ENCODE results near the gene CIAO1.

CIAO1 gene

DNA sequence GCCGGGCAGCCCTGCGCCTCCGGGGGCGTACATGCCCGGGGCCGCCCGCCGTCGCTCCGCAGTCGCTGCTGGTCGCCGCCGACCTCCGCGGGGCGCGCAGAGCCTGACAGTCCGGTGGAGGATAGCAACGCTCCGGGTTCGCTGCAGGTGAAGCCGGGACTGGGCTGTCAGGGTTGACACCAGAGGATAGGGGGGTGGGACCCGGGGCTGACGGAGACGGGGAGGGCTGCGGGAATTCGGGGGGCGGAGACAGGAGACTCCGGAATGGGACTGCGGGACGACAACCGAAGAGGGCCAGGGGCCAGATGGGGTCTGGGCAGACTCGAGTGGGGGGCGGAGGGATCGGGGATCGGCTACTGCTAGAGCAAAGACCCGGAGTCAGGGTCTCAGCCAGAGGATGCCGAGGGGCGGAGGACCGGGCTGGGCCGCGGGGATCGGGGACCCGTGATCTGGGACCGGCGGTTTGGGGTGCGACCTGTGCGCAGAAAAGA lies 631 bp upstream of the CIAO1 start:
- TF ChIP-seq EZH2phosphoT487 (IDR thresholded peaks at IDR 0.05; ENCODE audit: borderline replicate concordance), result no peak
- TF ChIP-seq, protein P1, sequence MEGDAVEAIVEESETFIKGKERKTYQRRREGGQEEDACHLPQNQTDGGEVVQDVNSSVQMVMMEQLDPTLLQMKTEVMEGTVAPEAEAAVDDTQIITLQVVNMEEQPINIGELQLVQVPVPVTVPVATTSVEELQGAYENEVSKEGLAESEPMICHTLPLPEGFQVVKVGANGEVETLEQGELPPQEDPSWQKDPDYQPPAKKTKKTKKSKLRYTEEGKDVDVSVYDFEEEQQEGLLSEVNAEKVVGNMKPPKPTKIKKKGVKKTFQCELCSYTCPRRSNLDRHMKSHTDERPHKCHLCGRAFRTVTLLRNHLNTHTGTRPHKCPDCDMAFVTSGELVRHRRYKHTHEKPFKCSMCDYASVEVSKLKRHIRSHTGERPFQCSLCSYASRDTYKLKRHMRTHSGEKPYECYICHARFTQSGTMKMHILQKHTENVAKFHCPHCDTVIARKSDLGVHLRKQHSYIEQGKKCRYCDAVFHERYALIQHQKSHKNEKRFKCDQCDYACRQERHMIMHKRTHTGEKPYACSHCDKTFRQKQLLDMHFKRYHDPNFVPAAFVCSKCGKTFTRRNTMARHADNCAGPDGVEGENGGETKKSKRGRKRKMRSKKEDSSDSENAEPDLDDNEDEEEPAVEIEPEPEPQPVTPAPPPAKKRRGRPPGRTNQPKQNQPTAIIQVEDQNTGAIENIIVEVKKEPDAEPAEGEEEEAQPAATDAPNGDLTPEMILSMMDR (conservative IDR thresholded peaks at IDR 0.05; ENCODE audit: low read length), result no peak
- Histone ChIP-seq H4K20me1 (ENCODE audit: insufficient read depth, low read length, poor library complexity, severe bottlenecking) (peaks cover 57% of the 10 kb centered on the region), H3K27me3 (ENCODE audit: insufficient read depth, low read length, poor library complexity, severe bottlenecking) (no peaks in the 10 kb centered on the region), H3K9me3 (ENCODE audit: insufficient read depth, low read depth, low read length) (no peaks in the 10 kb centered on the region), H3F3A (ENCODE audit: low read depth) (no peaks in the 10 kb centered on the region), H2AFZ (ENCODE audit: low read length) (peak overlapping the region; percentile 93), H3K4me1 (ENCODE audit: insufficient read depth, low read length, poor library complexity, severe bottlenecking) (peaks cover 37% of the 10 kb centered on the region), H3K9ac (ENCODE audit: low read depth, low read length, poor library complexity, severe bottlenecking) (peak overlapping the region; percentile 92), H3K4me2 (ENCODE audit: low read depth, low read length, poor library complexity, severe bottlenecking) (peak overlapping the region; percentile 80), H3K36me3 (ENCODE audit: insufficient read depth, low read length) (peaks cover 12% of the 10 kb centered on the region; the same call in 1 of the 2 replicates), H3K9me2 (replicated peaks; ENCODE audit: low read depth, low read length) (no peaks in the 10 kb centered on the region), H3K4me3 (ENCODE audit: low read length, poor library complexity, severe bottlenecking) (peak overlapping the region; percentile 94), H3K79me2 (ENCODE audit: insufficient read depth, low read length) (peaks cover 80% of the 10 kb centered on the region)

- no peaks in the 10 kb centered on the region for H3K9me3 ChIP-seq (ENCODE audit: insufficient read depth, low read depth, low read length)
- H3K27me3 ChIP-seq (ENCODE audit: insufficient read depth, low read length, poor library complexity, severe bottlenecking), result no peaks in the 10 kb centered on the region
- TF ChIP-seq, protein P1 (conservative IDR thresholded peaks at IDR 0.05; ENCODE audit: low read length), result peak; percentile 66
- no peak for TF ChIP-seq EZH2phosphoT487 (IDR thresholded peaks at IDR 0.05; ENCODE audit: borderline replicate concordance)
- peaks cover 62% of the 10 kb centered on the region for H3K79me2 ChIP-seq (ENCODE audit: insufficient read depth, low read length)
- no peaks in the 10 kb centered on the region for H3F3A ChIP-seq (ENCODE audit: low read depth)
- H3K4me3 ChIP-seq (ENCODE audit: low read length, poor library complexity, severe bottlenecking), result peak overlapping the region; percentile 94
- H3K4me2 ChIP-seq (ENCODE audit: low read depth, low read length, poor library complexity, severe bottlenecking), result peak overlapping the region; percentile 84
- H4K20me1 ChIP-seq (ENCODE audit: insufficient read depth, low read length, poor library complexity, severe bottlenecking), result peaks cover 54% of the 10 kb centered on the region
- H3K9me2 ChIP-seq (replicated peaks; ENCODE audit: low read depth, low read length), result no peaks in the 10 kb centered on the region
- peaks cover 24% of the 10 kb centered on the region for H3K4me1 ChIP-seq (ENCODE audit: insufficient read depth, low read length, poor library complexity, severe bottlenecking)
- H2AFZ ChIP-seq (ENCODE audit: low read length), result no peak overlapping the region
- peaks cover 24% of the 10 kb centered on the region; the same call in 1 of the 2 replicates for H3K36me3 ChIP-seq (ENCODE audit: insufficient read depth, low read length)
- H3K9ac ChIP-seq (ENCODE audit: low read depth, low read length, poor library complexity, severe bottlenecking), result peak overlapping the region; percentile 89
Measured at GRCh38 chr2:96267159-96267971, 1.3 kb downstream of the CIAO1 start.

DNA sequence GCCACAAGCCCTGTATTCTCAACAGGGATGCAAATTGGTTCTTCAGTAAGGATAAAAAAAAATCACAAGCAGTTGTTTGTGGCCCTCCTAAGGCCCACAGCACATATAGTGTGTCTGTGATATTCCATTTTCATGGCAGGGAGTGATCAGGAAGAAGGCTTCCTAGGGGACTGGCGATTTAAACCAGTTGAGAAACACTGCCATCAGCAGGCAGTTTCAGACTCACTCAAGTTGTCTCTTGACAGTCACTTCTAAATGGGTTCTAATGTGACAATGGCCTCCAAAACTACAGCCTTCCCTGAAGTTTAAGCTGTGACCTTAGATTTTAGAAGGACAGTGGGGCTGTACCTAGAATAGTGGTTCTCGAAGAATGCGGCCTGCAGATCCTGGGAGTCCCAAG lies 6.0 kb downstream of the CIAO1 start:
- Histone ChIP-seq H3K4me2 (ENCODE audit: low read depth, low read length, poor library complexity, severe bottlenecking) (no peak overlapping the region), H3K9me2 (replicated peaks; ENCODE audit: low read depth, low read length) (no peaks in the 10 kb centered on the region), H3K9ac (ENCODE audit: low read depth, low read length, poor library complexity, severe bottlenecking) (no peak overlapping the region), H3K4me3 (ENCODE audit: low read length, poor library complexity, severe bottlenecking) (no peak overlapping the region), H3K79me2 (ENCODE audit: insufficient read depth, low read length) (peaks cover 20% of the 10 kb centered on the region), H3K9me3 (ENCODE audit: insufficient read depth, low read depth, low read length) (no peaks in the 10 kb centered on the region), H3K4me1 (ENCODE audit: insufficient read depth, low read length, poor library complexity, severe bottlenecking) (peaks cover 8% of the 10 kb centered on the region), H3K36me3 (ENCODE audit: insufficient read depth, low read length) (peaks cover 59% of the 10 kb centered on the region; the same call in 1 of the 2 replicates), H2AFZ (ENCODE audit: low read length) (no peak overlapping the region), H4K20me1 (ENCODE audit: insufficient read depth, low read length, poor library complexity, severe bottlenecking) (peaks cover 22% of the 10 kb centered on the region), H3F3A (ENCODE audit: low read depth) (peaks cover 5% of the 10 kb centered on the region; the same call in 1 of the 2 replicates), H3K27me3 (ENCODE audit: insufficient read depth, low read length, poor library complexity, severe bottlenecking) (no peaks in the 10 kb centered on the region)
- TF ChIP-seq EZH2phosphoT487 (IDR thresholded peaks at IDR 0.05; ENCODE audit: borderline replicate concordance), result no peak
- TF ChIP-seq, protein P1 (conservative IDR thresholded peaks at IDR 0.05; ENCODE audit: low read length), result no peak

Measured in Loucy (cell line).